ENCODE data around the gene FNTB.

Gene FNTB

DNA sequence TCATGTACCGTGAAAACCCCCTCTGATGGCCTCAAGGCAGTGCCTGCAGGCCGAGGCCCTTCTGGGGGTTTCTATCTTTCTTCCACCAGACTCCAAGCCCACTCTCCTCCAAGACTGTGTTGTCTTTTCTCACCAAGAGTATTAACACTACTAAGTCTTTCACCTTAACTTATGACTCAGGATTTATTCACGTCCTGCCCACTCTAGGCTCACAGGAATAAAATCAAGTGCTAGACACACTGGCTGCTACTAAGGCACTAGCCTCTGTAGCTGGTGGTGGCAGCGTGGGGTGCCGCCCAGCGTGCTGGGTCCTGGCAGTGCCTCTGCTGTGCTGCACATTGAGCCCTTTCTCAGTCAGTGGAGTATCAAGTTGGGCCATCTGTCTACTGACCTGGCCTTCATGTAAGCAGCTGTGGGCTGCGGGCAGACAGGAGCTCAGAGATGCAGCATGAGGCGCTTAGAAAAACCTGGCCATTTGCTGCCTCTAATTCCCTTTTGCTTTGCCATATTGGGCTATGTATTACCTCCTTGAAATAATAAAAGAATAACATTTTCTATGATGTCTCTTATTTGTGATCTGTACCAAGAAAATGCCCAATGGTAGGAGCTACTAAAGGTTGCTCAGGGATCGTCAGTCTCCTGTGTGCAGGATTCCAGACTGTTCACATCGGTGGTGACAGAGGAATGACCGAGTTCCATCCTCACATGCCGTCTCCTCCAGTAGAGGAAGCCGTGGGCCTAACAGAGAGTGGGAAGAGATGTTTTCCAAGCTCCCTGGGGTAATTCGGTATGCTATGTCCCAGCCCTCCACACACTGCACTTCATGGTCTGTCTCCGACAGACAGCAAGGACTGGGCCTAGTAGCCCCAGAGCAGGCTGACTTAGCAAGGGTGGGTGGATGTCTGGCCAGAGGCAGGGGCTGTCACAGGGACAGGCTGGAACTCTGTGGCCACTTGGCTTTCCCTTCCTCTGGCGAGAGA lies 75.7 kb downstream of the FNTB start:
- TF ChIP-seq, protein P1, sequence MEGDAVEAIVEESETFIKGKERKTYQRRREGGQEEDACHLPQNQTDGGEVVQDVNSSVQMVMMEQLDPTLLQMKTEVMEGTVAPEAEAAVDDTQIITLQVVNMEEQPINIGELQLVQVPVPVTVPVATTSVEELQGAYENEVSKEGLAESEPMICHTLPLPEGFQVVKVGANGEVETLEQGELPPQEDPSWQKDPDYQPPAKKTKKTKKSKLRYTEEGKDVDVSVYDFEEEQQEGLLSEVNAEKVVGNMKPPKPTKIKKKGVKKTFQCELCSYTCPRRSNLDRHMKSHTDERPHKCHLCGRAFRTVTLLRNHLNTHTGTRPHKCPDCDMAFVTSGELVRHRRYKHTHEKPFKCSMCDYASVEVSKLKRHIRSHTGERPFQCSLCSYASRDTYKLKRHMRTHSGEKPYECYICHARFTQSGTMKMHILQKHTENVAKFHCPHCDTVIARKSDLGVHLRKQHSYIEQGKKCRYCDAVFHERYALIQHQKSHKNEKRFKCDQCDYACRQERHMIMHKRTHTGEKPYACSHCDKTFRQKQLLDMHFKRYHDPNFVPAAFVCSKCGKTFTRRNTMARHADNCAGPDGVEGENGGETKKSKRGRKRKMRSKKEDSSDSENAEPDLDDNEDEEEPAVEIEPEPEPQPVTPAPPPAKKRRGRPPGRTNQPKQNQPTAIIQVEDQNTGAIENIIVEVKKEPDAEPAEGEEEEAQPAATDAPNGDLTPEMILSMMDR (IDR thresholded peaks at IDR 0.05; ENCODE audit: low read depth, low read length) = no peak
- DNase-seq (ENCODE audit: low read depth, low spot score) = peak; percentile 15
- in situ Hi-C loops (cut with HindIII; ENCODE audit: low sequenced_read_pairs) = no loop called here
- no peak overlapping the region for H3K4me3 ChIP-seq (ENCODE audit: low read depth, low read length)

DNA sequence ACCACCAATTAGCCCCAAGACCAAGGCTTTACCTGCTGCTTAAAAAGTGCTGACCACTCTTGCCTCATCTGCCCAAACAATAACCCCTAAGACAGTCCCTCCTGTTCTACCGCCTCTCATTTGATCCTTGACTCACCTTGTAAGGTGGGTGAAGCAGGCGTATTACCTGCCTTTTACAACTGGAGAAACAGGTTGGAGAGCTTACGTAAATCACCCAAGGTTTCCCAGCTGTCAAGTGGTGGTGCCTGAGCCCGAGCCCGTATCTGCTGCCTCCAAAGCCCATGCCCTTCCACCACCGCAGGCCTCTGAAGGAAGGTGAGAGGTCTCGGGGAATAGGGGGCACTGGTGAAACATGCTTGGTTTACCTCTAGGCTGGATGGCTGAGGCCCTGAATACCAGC lies 79.0 kb downstream of the FNTB start:
- TF ChIP-seq, protein P1 (IDR thresholded peaks at IDR 0.05; ENCODE audit: low read depth, low read length) = no peak

DNA sequence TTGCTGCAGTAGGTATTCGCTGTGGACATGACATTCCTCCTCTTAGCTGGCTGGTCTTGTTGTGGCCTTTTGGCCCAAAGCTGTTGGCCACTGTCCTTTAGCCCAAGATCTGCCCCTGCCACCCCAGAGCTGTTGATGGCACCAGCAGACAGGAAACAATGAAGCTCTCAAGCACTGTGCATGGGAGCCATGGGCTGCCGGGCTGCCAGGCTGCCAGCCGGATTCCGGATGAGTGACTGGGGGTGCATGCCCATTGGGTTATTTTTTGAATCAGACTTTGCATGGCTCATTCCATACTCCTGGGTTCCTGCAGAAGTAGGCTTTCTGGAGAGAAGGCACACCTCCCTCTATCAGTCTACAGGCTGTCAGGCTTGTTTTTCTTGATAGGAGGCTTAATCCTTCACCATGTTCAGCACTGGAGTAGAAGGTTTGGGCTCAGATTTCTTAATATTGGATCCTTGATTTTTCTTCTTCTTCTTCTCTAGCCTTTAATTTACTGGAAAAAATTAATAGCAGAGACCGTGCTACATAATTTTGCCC lies 83.2 kb downstream of the FNTB start:
- TF ChIP-seq, protein P1 (IDR thresholded peaks at IDR 0.05; ENCODE audit: low read depth, low read length) = no peak
- no peak overlapping the region for H3K4me3 ChIP-seq (ENCODE audit: low read depth, low read length)
- no peak for DNase-seq (ENCODE audit: low read depth, low spot score)
- in situ Hi-C loops (cut with HindIII; ENCODE audit: low sequenced_read_pairs) = no loop called here

More for the DNA sequence above, 79.0 kb downstream of the FNTB start:
- in situ Hi-C loops (cut with HindIII; ENCODE audit: low sequenced_read_pairs) = no loop called here
- H3K4me3 ChIP-seq (ENCODE audit: low read depth, low read length) = no peak overlapping the region
- DNase-seq (ENCODE audit: low read depth, low spot score) = no peak

- DNase-seq (ENCODE audit: low read depth, low spot score) = peak; percentile 24
- in situ Hi-C loops (cut with HindIII; ENCODE audit: low sequenced_read_pairs) = no loop called here
- no peak overlapping the region for H3K4me3 ChIP-seq (ENCODE audit: low read depth, low read length)
- TF ChIP-seq, protein P1 (IDR thresholded peaks at IDR 0.05; ENCODE audit: low read depth, low read length) = no peak
Measured at GRCh38 chr14:65070471-65070976, 83.8 kb downstream of the FNTB start.

DNA sequence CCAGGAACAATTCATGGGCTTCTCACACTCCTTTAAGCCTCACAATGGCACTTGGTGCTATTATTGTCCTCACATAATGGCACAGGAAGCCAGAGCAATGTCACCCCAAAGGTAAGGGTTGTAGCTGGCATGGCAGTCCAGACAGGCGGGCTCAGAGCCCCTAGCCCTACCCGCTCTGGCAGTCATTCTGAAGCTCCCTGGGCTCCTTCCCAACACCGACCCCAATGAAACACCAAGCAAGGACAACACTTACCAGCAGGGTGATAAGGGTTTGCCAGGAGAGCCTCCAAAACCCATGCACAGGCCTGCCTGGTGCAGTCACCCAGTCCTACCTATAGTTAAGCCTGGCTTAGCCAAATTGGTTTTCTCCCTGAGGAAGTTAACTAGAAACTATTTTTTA lies 84.8 kb downstream of the FNTB start:
- in situ Hi-C loops (cut with HindIII; ENCODE audit: low sequenced_read_pairs) = no loop called here
- no peak overlapping the region for H3K4me3 ChIP-seq (ENCODE audit: low read depth, low read length)
- DNase-seq (ENCODE audit: low read depth, low spot score) = no peak
- TF ChIP-seq, protein P1 (IDR thresholded peaks at IDR 0.05; ENCODE audit: low read depth, low read length) = no peak

DNA sequence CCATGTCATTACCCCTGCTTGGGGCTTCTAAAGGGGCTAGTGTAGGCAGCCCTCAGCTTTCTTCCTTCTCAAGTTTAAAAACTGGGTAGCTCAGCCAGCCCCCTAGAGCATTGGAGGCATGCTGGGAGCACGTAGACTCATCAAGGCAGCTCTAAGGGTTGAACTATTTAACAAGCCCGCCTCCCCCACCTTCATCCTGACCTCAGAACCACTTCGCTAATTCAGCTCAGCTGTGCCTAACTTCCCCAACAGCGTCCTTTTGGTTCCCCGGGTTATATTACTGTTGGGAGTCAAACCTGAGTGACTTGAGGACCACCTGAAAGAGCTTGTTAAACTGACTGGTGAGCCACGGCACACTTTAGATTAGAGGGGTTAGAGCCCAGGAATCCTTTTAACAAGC lies 85.6 kb downstream of the FNTB start:
- no peak for DNase-seq (ENCODE audit: low read depth, low spot score)
- no peak overlapping the region for H3K4me3 ChIP-seq (ENCODE audit: low read depth, low read length)
- TF ChIP-seq, protein P1 (IDR thresholded peaks at IDR 0.05; ENCODE audit: low read depth, low read length) = no peak
- in situ Hi-C loops (cut with HindIII; ENCODE audit: low sequenced_read_pairs) = no loop called here
